ENCODE data around the gene PTCD3.

DNA sequence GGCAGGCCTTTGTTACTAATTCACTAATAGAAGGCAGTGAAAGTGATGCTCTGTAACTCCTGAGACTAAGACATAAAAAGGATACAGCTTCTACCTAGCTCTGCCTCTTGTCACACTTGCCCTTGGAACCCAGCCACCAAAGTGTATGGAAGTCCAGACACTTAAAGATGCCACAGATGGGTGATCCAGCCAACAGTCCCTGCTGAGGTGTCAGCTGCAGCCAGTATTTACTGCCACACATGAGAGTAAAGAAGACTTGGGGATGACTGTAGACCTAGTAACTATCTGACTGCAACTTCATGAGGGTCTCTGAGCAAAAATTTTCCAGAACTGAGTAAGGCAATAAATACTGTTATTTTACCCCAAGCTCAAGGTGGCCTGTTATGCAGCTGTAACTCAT is 80.4 kb downstream of the PTCD3 start:
- TF ChIP-seq, protein P1, sequence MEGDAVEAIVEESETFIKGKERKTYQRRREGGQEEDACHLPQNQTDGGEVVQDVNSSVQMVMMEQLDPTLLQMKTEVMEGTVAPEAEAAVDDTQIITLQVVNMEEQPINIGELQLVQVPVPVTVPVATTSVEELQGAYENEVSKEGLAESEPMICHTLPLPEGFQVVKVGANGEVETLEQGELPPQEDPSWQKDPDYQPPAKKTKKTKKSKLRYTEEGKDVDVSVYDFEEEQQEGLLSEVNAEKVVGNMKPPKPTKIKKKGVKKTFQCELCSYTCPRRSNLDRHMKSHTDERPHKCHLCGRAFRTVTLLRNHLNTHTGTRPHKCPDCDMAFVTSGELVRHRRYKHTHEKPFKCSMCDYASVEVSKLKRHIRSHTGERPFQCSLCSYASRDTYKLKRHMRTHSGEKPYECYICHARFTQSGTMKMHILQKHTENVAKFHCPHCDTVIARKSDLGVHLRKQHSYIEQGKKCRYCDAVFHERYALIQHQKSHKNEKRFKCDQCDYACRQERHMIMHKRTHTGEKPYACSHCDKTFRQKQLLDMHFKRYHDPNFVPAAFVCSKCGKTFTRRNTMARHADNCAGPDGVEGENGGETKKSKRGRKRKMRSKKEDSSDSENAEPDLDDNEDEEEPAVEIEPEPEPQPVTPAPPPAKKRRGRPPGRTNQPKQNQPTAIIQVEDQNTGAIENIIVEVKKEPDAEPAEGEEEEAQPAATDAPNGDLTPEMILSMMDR (IDR thresholded peaks at IDR 0.05), result no peak
- TF ChIP-seq POLR2A (IDR thresholded peaks at IDR 0.05), result no peak

Data from testis (tissue), 2 donors.